GM12878 (cell line): ENCODE measurements around the gene PTGES2. TPM values are rescaled to one million over a fixed set of nuclear protein-coding genes. Genes with fewer than 3 reads are reported as not detected.

ENCODE experiments used
- BCL11A ChIP-seq: IDR thresholded peaks from 2 replicates; pipeline ENCODE4 v1.6.1; 2011; ENCODE audit warnings: low read depth, low read length
- CHD1 ChIP-seq: IDR thresholded peaks from 2 replicates; pipeline ENCODE4 v1.6.1; 2012; ENCODE audit warnings: low read depth, low read length, improper control_type of control experiment
- EED ChIP-seq: sonication (generic); IDR thresholded peaks from 2 replicates; pipeline ENCODE4 v1.6.1; 2016; ENCODE audit warnings: antibody characterized with exemption, low read depth
- EZH2 ChIP-seq: IDR thresholded peaks from 2 replicates; pipeline ENCODE4 v1.6.1; 2012; ENCODE audit warnings: low read depth, mild to moderate bottlenecking, control low read depth, inconsistent platforms, low read length, borderline replicate concordance; ENCODE audit not compliant: control insufficient read depth
- IKZF1 ChIP-seq: fragments of 450-650 bp; conservative IDR thresholded peaks from 2 replicates; pipeline ENCODE4 v1.6.1; 2017; ENCODE audit warnings: antibody characterized with exemption, mild to moderate bottlenecking
- IKZF2 ChIP-seq, 2 experiments: fragments of 450-650 bp; IDR thresholded peaks; 2 replicates each; pipeline ENCODE4 v1.6.1; 2017; ENCODE audit warnings: mild to moderate bottlenecking in 2 of 2, moderate library complexity in 2 of 2
- JUNB ChIP-seq: IDR thresholded peaks from 2 replicates; pipeline ENCODE4 v1.6.1; 2016; ENCODE audit warnings: antibody characterized with exemption, mild to moderate bottlenecking
- KAT2A ChIP-seq: conservative IDR thresholded peaks from 2 replicates; pipeline ENCODE4 v1.6.1; 2011; ENCODE audit warnings: low read depth, low read length; ENCODE audit not compliant: control insufficient read depth
- NBN ChIP-seq: fragments of 450-650 bp; IDR thresholded peaks from 2 replicates; pipeline ENCODE4 v1.6.1; 2016
- NFYA ChIP-seq: IDR thresholded peaks from 2 replicates; pipeline ENCODE4 v1.6.1; 2011; ENCODE audit warnings: low read depth, mild to moderate bottlenecking, low read length, improper control_type of control experiment, borderline replicate concordance
- NR2C2 ChIP-seq: IDR thresholded peaks from 2 replicates; pipeline ENCODE4 v1.6.1; 2011; ENCODE audit warnings: borderline replicate concordance, low read depth; ENCODE audit not compliant: control insufficient read depth, insufficient read length
- POLR2A ChIP-seq: IDR thresholded peaks from 2 replicates; pipeline ENCODE4 v1.6.1; 2011; ENCODE audit warnings: low read depth, mild to moderate bottlenecking, low read length
- SMAD5 ChIP-seq: IDR thresholded peaks from 2 replicates; pipeline ENCODE4 v1.6.1; 2016; ENCODE audit warnings: antibody characterized with exemption, low read depth
- SREBF1 ChIP-seq: IDR thresholded peaks from 2 replicates; pipeline ENCODE4 v1.6.1; 2012; ENCODE audit warnings: mild to moderate bottlenecking, low read length
- SREBF2 ChIP-seq: IDR thresholded peaks from 2 replicates; pipeline ENCODE4 v1.6.1; 2012; ENCODE audit warnings: mild to moderate bottlenecking, low read length
- TBL1XR1 ChIP-seq: IDR thresholded peaks from 2 replicates; pipeline ENCODE4 v1.6.1; 2012; ENCODE audit warnings: low read depth, low read length, improper control_type of control experiment
- polyA plus RNA-seq, 11 experiments: library from polyadenylated mRNA; depleted of rRNA in 4 of 11; unstranded in 6 of 11; stranded (reverse) in 5 of 11; fragments of >200 nt; fragmentation: Nextera tagmentation in 4 of 11; fragmentation: Illumina TruSeq in 1 of 11; extraction: Ambion mirVana in 4 of 11; extraction: Trizol in 1 of 11; gene quantifications; 1 replicate in 1 of 11; 2 replicates in 10 of 11; pipeline versions ENCODE4 v1.2.1 to v1.2.3, GENCODE V29; 2011 to 2016; ENCODE audit warnings: inconsistent platforms in 2 of 11, missing spikeins in 2 of 11, low read depth in 1 of 11
- total RNA-seq, 4 experiments: library from RNA; depleted of rRNA in 3 of 4; stranded (reverse); fragments of >200 nt in 3 of 4; fragmentation: Illumina TruSeq in 1 of 4; extraction: Trizol in 1 of 4; gene quantifications; 2 replicates each; pipeline versions ENCODE4 v1.2.1 to v1.2.3, GENCODE V29; 2013 to 2021
- TF ChIP-seq, protein P1 (sequence below): fragments of 450-650 bp; IDR thresholded peaks from 2 replicates; pipeline ENCODE4 v1.6.1; 2017; ENCODE audit warnings: antibody characterized with exemption, mild to moderate bottlenecking, moderate library complexity
- TF ChIP-seq, protein P2 (sequence below): fragments of 450-650 bp; formaldehyde crosslinking; IDR thresholded peaks from 2 replicates; pipeline ENCODE4 v1.4.0; 2020; ENCODE audit warnings: mild to moderate bottlenecking, moderate library complexity
- TF ChIP-seq, protein P3 (sequence below): IDR thresholded peaks from 2 replicates; pipeline ENCODE4 v1.6.1; 2011; ENCODE audit warnings: mild to moderate bottlenecking, low read depth, low read length, moderate library complexity; ENCODE audit not compliant: insufficient replicate concordance
- TF ChIP-seq, protein P4 (sequence below): IDR thresholded peaks from 2 replicates; pipeline ENCODE4 v1.6.1; 2012; ENCODE audit warnings: improper control_type of control experiment, low read depth, low read length; ENCODE audit not compliant: insufficient replicate concordance

Gene PTGES2
- total and polyA plus RNA-seq, 10 of the 15 experiments (the other 5 are each of a cell fraction or from before 2014, with no cell fraction given), result 2.1 to 141 (median 99.1) TPM

DNA sequence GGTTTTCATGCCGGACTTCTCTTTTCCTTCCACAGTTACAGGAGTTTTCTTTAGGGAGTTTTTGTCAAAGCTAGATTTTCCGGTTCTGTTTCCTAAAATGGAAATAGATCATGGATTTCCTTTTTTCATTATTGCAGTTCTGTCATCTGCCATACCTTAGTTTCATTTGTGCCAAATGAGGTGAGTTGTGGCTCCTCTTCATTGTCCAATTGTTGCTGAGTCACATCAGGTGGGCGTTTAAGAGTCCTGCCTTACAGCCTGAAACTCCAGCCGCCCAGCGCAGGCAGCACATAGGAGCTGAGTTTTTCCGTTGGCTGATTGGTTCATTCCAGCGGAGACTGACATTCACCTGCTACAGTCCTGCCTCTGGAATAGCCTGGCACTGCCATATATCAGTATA lies 45.4 kb downstream of the PTGES2 start (continued):
- TF ChIP-seq SMAD5 (no peak), JUNB (peak; percentile 37), EED (peak; percentile 69), IKZF2 (IDR thresholded peaks at IDR 0.05) (0 out of 4 replicates have a peak, but pooled peaks of 1 of the 2 experiments have one; percentile 22), BCL11A (no peak), NBN (no peak), EZH2 (no peak), POLR2A (no peak), KAT2A (no peak), SREBF2 (no peak), CHD1 (no peak), IKZF1 (0 out of 2 replicates have a peak, but pooled peaks have one; percentile 28), NR2C2 (no peak), TBL1XR1 (no peak), NFYA (no peak), SREBF1 (no peak)
- TF ChIP-seq, protein P1, sequence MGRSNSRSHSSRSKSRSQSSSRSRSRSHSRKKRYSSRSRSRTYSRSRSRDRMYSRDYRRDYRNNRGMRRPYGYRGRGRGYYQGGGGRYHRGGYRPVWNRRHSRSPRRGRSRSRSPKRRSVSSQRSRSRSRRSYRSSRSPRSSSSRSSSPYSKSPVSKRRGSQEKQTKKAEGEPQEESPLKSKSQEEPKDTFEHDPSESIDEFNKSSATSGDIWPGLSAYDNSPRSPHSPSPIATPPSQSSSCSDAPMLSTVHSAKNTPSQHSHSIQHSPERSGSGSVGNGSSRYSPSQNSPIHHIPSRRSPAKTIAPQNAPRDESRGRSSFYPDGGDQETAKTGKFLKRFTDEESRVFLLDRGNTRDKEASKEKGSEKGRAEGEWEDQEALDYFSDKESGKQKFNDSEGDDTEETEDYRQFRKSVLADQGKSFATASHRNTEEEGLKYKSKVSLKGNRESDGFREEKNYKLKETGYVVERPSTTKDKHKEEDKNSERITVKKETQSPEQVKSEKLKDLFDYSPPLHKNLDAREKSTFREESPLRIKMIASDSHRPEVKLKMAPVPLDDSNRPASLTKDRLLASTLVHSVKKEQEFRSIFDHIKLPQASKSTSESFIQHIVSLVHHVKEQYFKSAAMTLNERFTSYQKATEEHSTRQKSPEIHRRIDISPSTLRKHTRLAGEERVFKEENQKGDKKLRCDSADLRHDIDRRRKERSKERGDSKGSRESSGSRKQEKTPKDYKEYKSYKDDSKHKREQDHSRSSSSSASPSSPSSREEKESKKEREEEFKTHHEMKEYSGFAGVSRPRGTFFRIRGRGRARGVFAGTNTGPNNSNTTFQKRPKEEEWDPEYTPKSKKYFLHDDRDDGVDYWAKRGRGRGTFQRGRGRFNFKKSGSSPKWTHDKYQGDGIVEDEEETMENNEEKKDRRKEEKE, result no peak
- TF ChIP-seq, protein P2, sequence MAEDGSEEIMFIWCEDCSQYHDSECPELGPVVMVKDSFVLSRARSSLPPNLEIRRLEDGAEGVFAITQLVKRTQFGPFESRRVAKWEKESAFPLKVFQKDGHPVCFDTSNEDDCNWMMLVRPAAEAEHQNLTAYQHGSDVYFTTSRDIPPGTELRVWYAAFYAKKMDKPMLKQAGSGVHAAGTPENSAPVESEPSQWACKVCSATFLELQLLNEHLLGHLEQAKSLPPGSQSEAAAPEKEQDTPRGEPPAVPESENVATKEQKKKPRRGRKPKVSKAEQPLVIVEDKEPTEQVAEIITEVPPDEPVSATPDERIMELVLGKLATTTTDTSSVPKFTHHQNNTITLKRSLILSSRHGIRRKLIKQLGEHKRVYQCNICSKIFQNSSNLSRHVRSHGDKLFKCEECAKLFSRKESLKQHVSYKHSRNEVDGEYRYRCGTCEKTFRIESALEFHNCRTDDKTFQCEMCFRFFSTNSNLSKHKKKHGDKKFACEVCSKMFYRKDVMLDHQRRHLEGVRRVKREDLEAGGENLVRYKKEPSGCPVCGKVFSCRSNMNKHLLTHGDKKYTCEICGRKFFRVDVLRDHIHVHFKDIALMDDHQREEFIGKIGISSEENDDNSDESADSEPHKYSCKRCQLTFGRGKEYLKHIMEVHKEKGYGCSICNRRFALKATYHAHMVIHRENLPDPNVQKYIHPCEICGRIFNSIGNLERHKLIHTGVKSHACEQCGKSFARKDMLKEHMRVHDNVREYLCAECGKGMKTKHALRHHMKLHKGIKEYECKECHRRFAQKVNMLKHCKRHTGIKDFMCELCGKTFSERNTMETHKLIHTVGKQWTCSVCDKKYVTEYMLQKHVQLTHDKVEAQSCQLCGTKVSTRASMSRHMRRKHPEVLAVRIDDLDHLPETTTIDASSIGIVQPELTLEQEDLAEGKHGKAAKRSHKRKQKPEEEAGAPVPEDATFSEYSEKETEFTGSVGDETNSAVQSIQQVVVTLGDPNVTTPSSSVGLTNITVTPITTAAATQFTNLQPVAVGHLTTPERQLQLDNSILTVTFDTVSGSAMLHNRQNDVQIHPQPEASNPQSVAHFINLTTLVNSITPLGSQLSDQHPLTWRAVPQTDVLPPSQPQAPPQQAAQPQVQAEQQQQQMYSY, result no peak
- TF ChIP-seq, protein P3, sequence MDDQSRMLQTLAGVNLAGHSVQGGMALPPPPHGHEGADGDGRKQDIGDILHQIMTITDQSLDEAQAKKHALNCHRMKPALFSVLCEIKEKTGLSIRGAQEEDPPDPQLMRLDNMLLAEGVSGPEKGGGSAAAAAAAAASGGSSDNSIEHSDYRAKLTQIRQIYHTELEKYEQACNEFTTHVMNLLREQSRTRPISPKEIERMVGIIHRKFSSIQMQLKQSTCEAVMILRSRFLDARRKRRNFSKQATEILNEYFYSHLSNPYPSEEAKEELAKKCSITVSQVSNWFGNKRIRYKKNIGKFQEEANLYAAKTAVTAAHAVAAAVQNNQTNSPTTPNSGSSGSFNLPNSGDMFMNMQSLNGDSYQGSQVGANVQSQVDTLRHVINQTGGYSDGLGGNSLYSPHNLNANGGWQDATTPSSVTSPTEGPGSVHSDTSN, result no peak
- TF ChIP-seq, protein P4, sequence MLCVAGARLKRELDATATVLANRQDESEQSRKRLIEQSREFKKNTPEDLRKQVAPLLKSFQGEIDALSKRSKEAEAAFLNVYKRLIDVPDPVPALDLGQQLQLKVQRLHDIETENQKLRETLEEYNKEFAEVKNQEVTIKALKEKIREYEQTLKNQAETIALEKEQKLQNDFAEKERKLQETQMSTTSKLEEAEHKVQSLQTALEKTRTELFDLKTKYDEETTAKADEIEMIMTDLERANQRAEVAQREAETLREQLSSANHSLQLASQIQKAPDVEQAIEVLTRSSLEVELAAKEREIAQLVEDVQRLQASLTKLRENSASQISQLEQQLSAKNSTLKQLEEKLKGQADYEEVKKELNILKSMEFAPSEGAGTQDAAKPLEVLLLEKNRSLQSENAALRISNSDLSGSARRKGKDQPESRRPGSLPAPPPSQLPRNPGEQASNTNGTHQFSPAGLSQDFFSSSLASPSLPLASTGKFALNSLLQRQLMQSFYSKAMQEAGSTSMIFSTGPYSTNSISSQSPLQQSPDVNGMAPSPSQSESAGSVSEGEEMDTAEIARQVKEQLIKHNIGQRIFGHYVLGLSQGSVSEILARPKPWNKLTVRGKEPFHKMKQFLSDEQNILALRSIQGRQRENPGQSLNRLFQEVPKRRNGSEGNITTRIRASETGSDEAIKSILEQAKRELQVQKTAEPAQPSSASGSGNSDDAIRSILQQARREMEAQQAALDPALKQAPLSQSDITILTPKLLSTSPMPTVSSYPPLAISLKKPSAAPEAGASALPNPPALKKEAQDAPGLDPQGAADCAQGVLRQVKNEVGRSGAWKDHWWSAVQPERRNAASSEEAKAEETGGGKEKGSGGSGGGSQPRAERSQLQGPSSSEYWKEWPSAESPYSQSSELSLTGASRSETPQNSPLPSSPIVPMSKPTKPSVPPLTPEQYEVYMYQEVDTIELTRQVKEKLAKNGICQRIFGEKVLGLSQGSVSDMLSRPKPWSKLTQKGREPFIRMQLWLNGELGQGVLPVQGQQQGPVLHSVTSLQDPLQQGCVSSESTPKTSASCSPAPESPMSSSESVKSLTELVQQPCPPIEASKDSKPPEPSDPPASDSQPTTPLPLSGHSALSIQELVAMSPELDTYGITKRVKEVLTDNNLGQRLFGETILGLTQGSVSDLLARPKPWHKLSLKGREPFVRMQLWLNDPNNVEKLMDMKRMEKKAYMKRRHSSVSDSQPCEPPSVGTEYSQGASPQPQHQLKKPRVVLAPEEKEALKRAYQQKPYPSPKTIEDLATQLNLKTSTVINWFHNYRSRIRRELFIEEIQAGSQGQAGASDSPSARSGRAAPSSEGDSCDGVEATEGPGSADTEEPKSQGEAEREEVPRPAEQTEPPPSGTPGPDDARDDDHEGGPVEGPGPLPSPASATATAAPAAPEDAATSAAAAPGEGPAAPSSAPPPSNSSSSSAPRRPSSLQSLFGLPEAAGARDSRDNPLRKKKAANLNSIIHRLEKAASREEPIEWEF, result no peak
